T-cell (primary cell): ENCODE results near the gene MPZL1. TPM values are rescaled to one million over a fixed set of nuclear protein-coding genes. Genes with fewer than 3 reads are reported as not detected.

Source experiments
- ATAC-seq, 4 experiments: fragments of 200-7000 bp in 3 of 4; fragments of 150-1000 bp in 1 of 4; cut with Tn5 transposase; replicated peaks in 1 of 4; 1 replicate in 3 of 4; 2 replicates in 1 of 4; pipeline ENCODE4 v1.10.0; 2021; ENCODE audit warnings: moderate library complexity in 3 of 4, mild to moderate bottlenecking in 2 of 4, moderate number of reproducible peaks in 1 of 4
- CTCF ChIA-PET, 2 donors: fragments of 300-600 bp; sonication (Branson Sonifier 250); formaldehyde crosslinking; loops; one replicate each; lab custom pipeline; 2022; ENCODE audit warnings: antibody characterized with exemption in 2 of 2; lab: Charles Lee
- POLR2A ChIA-PET, 2 donors: fragments of 300-600 bp; sonication (Branson Sonifier 250); formaldehyde crosslinking; loops; one replicate each; lab custom pipeline; 2022; ENCODE audit warnings: antibody characterized with exemption in 2 of 2; lab: Charles Lee
- DNase-seq, 35 experiments: peaks; one replicate each; pipeline versions ENCODE4 v3.0.0 to v3.0.0-alpha.2; 2013 to 2023
- H3K27ac ChIP-seq: one replicate; pipeline ENCODE4 v1.5.1; 2013; ENCODE audit warnings: low read length
- H3K27me3 ChIP-seq, 2 experiments: replicated peaks in 1 of 2; 1 replicate in 1 of 2; 2 replicates in 1 of 2; pipeline versions ENCODE4 v1.6.1 to v1.7.0; 2013; ENCODE audit warnings: low read length in 1 of 2, mixed read lengths in 1 of 2; ENCODE audit not compliant: control insufficient read depth in 2 of 2, insufficient read depth in 2 of 2; ENCODE audit errors: extremely low read depth in 1 of 2
- H3K36me3 ChIP-seq, 2 donors: 1 replicate in 1 of 2; 2 replicates in 1 of 2; pipeline versions ENCODE4 v1.6.1 to v1.7.0; 2013; ENCODE audit warnings: low read length in 1 of 2; ENCODE audit not compliant: control insufficient read depth in 2 of 2, insufficient read depth in 1 of 2; ENCODE audit errors: extremely low read depth in 1 of 2
- H3K4me1 ChIP-seq, 2 experiments: 1 replicate in 1 of 2; 2 replicates in 1 of 2; pipeline versions ENCODE4 v1.6.1 to v1.7.0; 2013; ENCODE audit warnings: low read length in 2 of 2, mixed read lengths in 1 of 2; ENCODE audit not compliant: insufficient read depth in 2 of 2, control insufficient read depth in 1 of 2; ENCODE audit errors: extremely low read depth in 1 of 2
- H3K4me3 ChIP-seq, 2 donors: 1 replicate in 1 of 2; 2 replicates in 1 of 2; pipeline versions ENCODE4 v1.5.1 to v1.7.0; 2013; ENCODE audit warnings: mild to moderate bottlenecking in 2 of 2, low read length in 1 of 2, moderate library complexity in 1 of 2; ENCODE audit not compliant: control insufficient read depth in 1 of 2; ENCODE audit errors: extremely low read depth in 1 of 2
- H3K9me3 ChIP-seq: 2 replicates; pipeline ENCODE4 v1.7.0; 2013
- H3K27ac Mint-ChIP-seq, 2 donors: one replicate each; pipeline ENCODE4 v1.8.0; 2020 to 2021; ENCODE audit warnings: mild to moderate bottlenecking in 2 of 2, mixed read lengths in 2 of 2
- H3K27me3 Mint-ChIP-seq, 2 donors: one replicate each; pipeline ENCODE4 v1.8.0; 2021 to 2022; ENCODE audit warnings: mixed read lengths in 2 of 2
- H3K36me3 Mint-ChIP-seq: one replicate; pipeline ENCODE4 v1.8.0; 2021; ENCODE audit warnings: mixed read lengths
- H3K4me1 Mint-ChIP-seq, 3 donors: one replicate each; pipeline ENCODE4 v1.8.0; 2020 to 2022; ENCODE audit warnings: mixed read lengths in 3 of 3, mild to moderate bottlenecking in 1 of 3
- H3K4me3 Mint-ChIP-seq, 3 donors: one replicate each; pipeline ENCODE4 v1.8.0; 2020 to 2022; ENCODE audit warnings: mild to moderate bottlenecking in 3 of 3, mixed read lengths in 3 of 3, moderate library complexity in 3 of 3
- H3K9me3 Mint-ChIP-seq, 3 donors: one replicate each; pipeline ENCODE4 v1.8.0; 2020 to 2022; ENCODE audit warnings: mixed read lengths in 3 of 3
- WGBS: methylation state at CpG from one replicate; pipeline ENCODE4 v1.1.5; 2013; ENCODE audit warnings: missing lambda C conversion rate; ENCODE audit not compliant: insufficient coverage; 5-methylcytosine and 5-hydroxymethylcytosine counted together
- total RNA-seq, 35 experiments: library from RNA in 6 of 35; stranded (reverse) in 6 of 35; fragments of 120-200 nt in 1 of 35; gene quantifications; one replicate each; pipeline versions ENCODE4 v1.2.1 to v1.2.4 and lab custom pipeline; 2013 to 2026

MPZL1 gene
- total RNA-seq, 5 donors from 2014 or later (not counting 1 experiment from before 2014, with no cell fraction given), result 5.1 to 9.9 (median 8.5) TPM

DNA sequence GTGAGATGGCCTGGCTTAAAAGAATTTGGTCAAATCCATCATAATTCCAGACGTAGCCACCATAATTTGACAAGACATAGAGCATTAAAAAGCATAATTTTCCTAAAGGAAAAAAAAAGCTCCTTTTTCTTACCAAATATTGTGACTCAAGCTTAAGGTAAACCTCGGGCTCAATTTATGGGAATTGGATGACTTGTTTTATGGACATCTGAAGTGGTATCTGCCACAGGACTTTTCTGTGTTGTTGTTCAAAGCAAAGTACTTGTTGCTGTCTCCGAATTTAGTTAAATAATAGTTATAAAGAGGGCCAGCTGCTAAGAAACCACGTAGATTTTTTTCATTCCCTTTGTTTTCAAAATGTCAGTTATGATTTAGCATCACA lies 1.1 kb downstream of the MPZL1 start:
- H3K27ac ChIP-seq, result no peak overlapping the region
- no peaks in the 10 kb centered on the region for H3K27me3 ChIP-seq
- peaks cover 2% of the 10 kb centered on the region for H3K36me3 Mint-ChIP-seq
- no peaks in the 10 kb centered on the region for H3K27me3 Mint-ChIP-seq
- WGBS, result no CpG with 5 or more reads among the region's 4 CpGs
- H3K4me1 ChIP-seq, result peaks cover 14 to 16% of the 10 kb centered on the region in 2 experiments
- H3K9me3 ChIP-seq, result no peaks in the 10 kb centered on the region
- peaks cover 48 to 55% (median 49%) of the 10 kb centered on the region in 3 donors for H3K4me1 Mint-ChIP-seq
- H3K4me3 ChIP-seq, result peak overlapping the region; percentile 68 to 79
- ATAC-seq (no peak), DNase-seq (no peak)
- no peak overlapping the region for H3K27ac Mint-ChIP-seq
- H3K36me3 ChIP-seq, result no peaks in the 10 kb centered on the region
- peak overlapping the region; percentile 86 to 96 (median 92) for H3K4me3 Mint-ChIP-seq
- CTCF ChIA-PET, result no interaction called here
- H3K9me3 Mint-ChIP-seq, result no peaks in the 10 kb centered on the region
- POLR2A ChIA-PET, result interaction anchor here (0.6 to 0.8 kb wide), 2 partner anchors 56 to 304 kb away, joined by 3 to 4 read pairs; no protein-coding TSS in a partner anchor

DNA sequence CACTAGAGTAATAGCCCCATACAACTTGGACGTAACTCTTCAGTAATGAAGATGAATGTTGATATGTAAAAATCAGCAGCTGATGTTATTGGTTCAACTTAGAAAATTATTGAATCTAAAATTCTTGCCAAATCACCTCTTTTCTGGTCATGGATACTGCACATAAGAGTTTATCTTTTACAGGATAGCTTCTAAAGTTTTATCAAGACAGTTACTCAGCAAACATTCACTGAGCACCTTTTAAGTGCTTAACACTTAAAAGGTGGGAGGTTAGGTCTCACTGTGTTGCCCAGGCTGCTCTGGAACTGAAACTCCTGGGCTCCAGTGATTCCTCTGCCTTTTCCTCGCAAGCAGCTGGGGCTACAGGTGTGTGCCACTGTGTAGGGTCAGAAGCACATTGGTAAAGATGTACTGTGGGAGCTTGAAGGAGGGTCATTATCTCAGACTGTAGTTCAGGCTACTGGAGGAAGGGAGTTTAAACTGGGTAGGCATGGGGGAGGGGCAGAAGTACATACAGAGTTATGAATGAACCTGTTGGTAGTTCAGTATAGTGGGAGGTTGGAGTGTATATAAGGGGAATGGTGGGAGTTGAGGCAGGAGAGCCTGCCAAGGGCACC lies 2.0 kb downstream of the MPZL1 start:
- Histone ChIP-seq H3K27ac (no peak overlapping the region), H3K9me3 (no peaks in the 10 kb centered on the region), H3K4me1 (peaks cover 13 to 16% of the 10 kb centered on the region in 2 experiments), H3K36me3 (no peaks in the 10 kb centered on the region), H3K27me3 (no peaks in the 10 kb centered on the region), H3K4me3 (no peak overlapping the region)
- Mint-ChIP-seq H3K27ac (no peak overlapping the region), H3K4me3 (peak overlapping the region in 1 of 3 donors; percentile 86), H3K9me3 (no peaks in the 10 kb centered on the region), H3K4me1 (peaks cover 48 to 55% (median 48%) of the 10 kb centered on the region in 3 donors), H3K27me3 (no peaks in the 10 kb centered on the region), H3K36me3 (peaks cover 6% of the 10 kb centered on the region)
- ATAC-seq (no peak), DNase-seq (no peak)
- ChIA-PET POLR2A (interaction anchor here in 1 of 2 donors (0.6 kb wide), 1 partner anchor 16 kb away, joined by 3 read pairs; no protein-coding TSS in a partner anchor), CTCF (interaction anchor here in 1 of 2 donors (0.5 to 1.3 kb wide), 2 partner anchors 9 to 125 kb away, joined by 3 read pairs; no protein-coding TSS in a partner anchor)
- WGBS, result 100% methylated on average over 1 of the region's 2 CpGs

DNA sequence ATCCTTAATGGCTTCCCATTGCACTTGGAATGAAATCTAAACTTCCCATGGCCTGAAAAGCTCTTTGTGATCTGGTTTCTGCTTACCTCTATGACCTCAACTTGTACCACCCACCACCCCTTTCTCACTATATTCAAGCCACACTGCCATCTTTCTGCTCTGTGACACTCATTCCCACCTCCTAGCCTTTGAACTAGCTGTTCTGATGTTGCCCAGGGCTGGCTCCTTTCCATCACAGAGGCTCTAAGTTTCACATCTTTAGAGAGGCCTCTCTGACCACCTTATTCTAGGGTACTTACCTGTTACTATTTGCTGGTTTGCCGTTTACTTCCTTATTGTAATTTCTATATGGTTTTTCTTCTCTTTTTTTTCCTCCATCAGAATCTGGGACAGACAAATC lies 4.2 kb downstream of the MPZL1 start:
- no CpG with 5 or more reads among the region's 1 CpG for WGBS
- CTCF ChIA-PET, result interaction anchor here (0.5 to 0.9 kb wide), 2 partner anchors 89 to 1894 kb away, joined by 3 to 5 read pairs; no protein-coding TSS in a partner anchor

DNA sequence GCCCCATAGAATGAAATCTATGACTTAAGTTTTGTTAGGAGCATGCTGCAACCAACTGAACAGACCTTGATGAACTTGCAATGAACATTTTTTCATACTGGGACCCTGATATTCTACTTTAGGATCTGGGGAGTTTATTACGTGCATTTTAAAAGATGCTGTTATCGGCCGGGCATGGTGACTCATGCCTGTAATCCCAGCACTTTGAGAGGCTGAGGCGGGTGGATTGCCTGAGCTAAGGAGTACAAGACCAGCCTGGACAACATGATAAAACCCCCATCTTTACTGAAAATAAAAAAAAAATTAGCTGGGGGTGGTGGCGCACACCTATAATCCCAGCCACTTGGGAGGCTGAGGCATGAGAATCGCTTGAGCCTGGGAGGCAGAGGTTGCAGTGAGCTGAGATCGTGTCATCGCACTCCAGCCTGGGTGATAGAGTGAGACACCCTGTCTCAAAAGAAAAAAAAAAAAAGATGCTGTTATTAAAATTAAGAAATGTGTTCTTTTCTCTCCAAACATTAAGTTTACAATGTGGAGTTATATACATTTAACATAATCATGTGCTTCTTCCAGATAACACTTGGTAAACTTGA lies 7.1 kb downstream of the MPZL1 start:
- DNase-seq, result no peak
- no peaks in the 10 kb centered on the region for H3K4me1 ChIP-seq
- CTCF ChIA-PET, result interaction anchor here (0.7 kb wide), 2 partner anchors 50 to 498 kb away, joined by 3 to 4 read pairs; no protein-coding TSS in a partner anchor
- Mint-ChIP-seq H3K36me3 (peaks cover 12% of the 10 kb centered on the region), H3K4me1 (peaks cover 9 to 13% (median 9%) of the 10 kb centered on the region in 3 donors), H3K9me3 (no peaks in the 10 kb centered on the region), H3K27ac (no peak overlapping the region), H3K27me3 (no peaks in the 10 kb centered on the region), H3K4me3 (no peak overlapping the region)
- ATAC-seq, result no peak
- H3K27me3 ChIP-seq, result no peaks in the 10 kb centered on the region
- H3K36me3 ChIP-seq, result no peaks in the 10 kb centered on the region
- H3K27ac ChIP-seq, result no peak overlapping the region
- POLR2A ChIA-PET, result no interaction called here
- no peaks in the 10 kb centered on the region for H3K9me3 ChIP-seq
- no peak overlapping the region for H3K4me3 ChIP-seq
- WGBS, result no CpG with 5 or more reads among the region's 8 CpGs

More for the DNA sequence above, 4.2 kb downstream of the MPZL1 start:
- Histone ChIP-seq H3K9me3 (no peaks in the 10 kb centered on the region), H3K4me3 (no peak overlapping the region), H3K36me3 (no peaks in the 10 kb centered on the region), H3K27me3 (no peaks in the 10 kb centered on the region), H3K4me1 (peaks cover 6 to 9% of the 10 kb centered on the region in 2 experiments), H3K27ac (no peak overlapping the region)
- Mint-ChIP-seq H3K9me3 (no peaks in the 10 kb centered on the region), H3K4me3 (no peak overlapping the region), H3K36me3 (peaks cover 12% of the 10 kb centered on the region), H3K27me3 (no peaks in the 10 kb centered on the region), H3K4me1 (peaks cover 27 to 33% (median 27%) of the 10 kb centered on the region in 3 donors), H3K27ac (no peak overlapping the region)
- DNase-seq (no peak), ATAC-seq (no peak)
- POLR2A ChIA-PET, result no interaction called here

DNA sequence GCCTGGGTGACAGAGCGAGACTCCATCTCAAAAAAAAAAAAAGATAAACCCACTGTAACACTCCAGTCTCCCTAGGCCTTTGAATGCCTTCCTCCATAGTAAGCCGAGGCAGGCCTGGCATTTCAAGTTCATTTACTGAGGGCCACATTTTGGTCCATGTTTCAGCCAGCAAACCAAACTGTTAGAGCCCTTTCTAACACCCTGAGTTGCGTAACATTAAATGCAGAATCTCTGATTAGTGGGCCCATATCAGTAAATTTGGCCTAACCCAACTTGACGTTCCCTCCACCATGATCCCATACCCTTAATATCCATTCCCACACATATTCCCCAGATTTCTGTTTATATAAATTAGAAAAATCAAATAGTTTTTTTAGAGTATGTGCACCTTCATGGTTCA lies 12.4 kb downstream of the MPZL1 start:
- no peaks in the 10 kb centered on the region for H3K9me3 Mint-ChIP-seq
- Histone ChIP-seq H3K4me1 (no peaks in the 10 kb centered on the region), H3K9me3 (no peaks in the 10 kb centered on the region), H3K36me3 (no peaks in the 10 kb centered on the region), H3K27ac (no peak overlapping the region), H3K4me3 (no peak overlapping the region), H3K27me3 (no peaks in the 10 kb centered on the region)
- DNase-seq, result no peak
- ATAC-seq, result no peak
- H3K4me3 Mint-ChIP-seq, result no peak overlapping the region
- no peaks in the 10 kb centered on the region for H3K27me3 Mint-ChIP-seq
- H3K36me3 Mint-ChIP-seq, result peaks cover 12% of the 10 kb centered on the region
- H3K4me1 Mint-ChIP-seq, result no peaks in the 10 kb centered on the region
- CTCF ChIA-PET, result interaction anchor here in 1 of 2 donors (0.7 kb wide), 1 partner anchor 1171 kb away, joined by 3 read pairs; no protein-coding TSS in a partner anchor
- 94% methylated on average over 2 of the region's 4 CpGs for WGBS
- no peak overlapping the region for H3K27ac Mint-ChIP-seq
- POLR2A ChIA-PET, result no interaction called here

DNA sequence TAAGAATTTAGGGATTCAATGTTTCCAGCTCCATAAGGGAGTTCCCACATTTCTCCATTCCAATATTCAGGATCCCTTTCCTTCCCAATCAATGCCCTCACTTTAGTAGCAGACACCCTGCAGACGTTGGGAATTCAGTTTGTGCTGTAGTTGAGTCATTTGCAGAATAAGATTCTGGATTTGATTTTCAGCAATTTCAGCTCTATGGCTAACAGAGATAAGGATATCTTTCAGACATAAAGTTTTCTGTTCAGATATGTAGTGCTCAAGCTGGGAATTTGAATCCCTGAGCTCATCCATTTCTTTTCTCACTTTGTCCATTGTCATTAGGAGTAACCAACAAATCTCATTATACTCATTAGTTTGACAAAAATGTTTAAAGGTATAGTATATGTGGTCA lies 13.1 kb downstream of the MPZL1 start:
- no peak overlapping the region for H3K27ac Mint-ChIP-seq
- Histone ChIP-seq H3K27me3 (no peaks in the 10 kb centered on the region), H3K9me3 (no peaks in the 10 kb centered on the region), H3K27ac (no peak overlapping the region), H3K4me1 (no peaks in the 10 kb centered on the region), H3K36me3 (no peaks in the 10 kb centered on the region), H3K4me3 (no peak overlapping the region)
- no peaks in the 10 kb centered on the region for H3K27me3 Mint-ChIP-seq
- no peak for DNase-seq
- H3K4me3 Mint-ChIP-seq, result no peak overlapping the region
- WGBS, result no CpG with 5 or more reads among the region's 1 CpG
- no peaks in the 10 kb centered on the region for H3K9me3 Mint-ChIP-seq
- no peaks in the 10 kb centered on the region for H3K4me1 Mint-ChIP-seq
- POLR2A ChIA-PET, result no interaction called here
- peaks cover 12% of the 10 kb centered on the region for H3K36me3 Mint-ChIP-seq
- ATAC-seq, result no peak
- CTCF ChIA-PET, result no interaction called here
